Neural cell (in vitro differentiated cells): ENCODE results near the gene TRAK1. TPM values are rescaled to one million over a fixed set of nuclear protein-coding genes. Genes with fewer than 3 reads are reported as not detected.

ENCODE experiments used
- H2AFZ ChIP-seq: fragments of 200-600, 300-800 bp; sonication (generic), shearing (Covaris generic); 2 replicates; pipeline ENCODE4 v1.6.0; 2014; ENCODE audit warnings: low read depth, mild to moderate bottlenecking, antibody characterized with exemption, low read length, moderate library complexity
- H3F3A ChIP-seq: fragments of 200-600 bp; shearing (Covaris generic); 2 replicates; pipeline ENCODE4 v1.6.1; 2016; ENCODE audit warnings: mild to moderate bottlenecking, moderate library complexity, mixed read lengths, antibody characterized with exemption, low read length; ENCODE audit not compliant: insufficient read depth, poor library complexity, severe bottlenecking
- H3K27ac ChIP-seq: fragments of 200-600, 300-800 bp; sonication (generic), shearing (Covaris generic); 2 replicates; pipeline ENCODE4 v1.5.1; 2014; ENCODE audit warnings: mild to moderate bottlenecking, low read length, moderate library complexity
- H3K27me3 ChIP-seq: fragments of 300-800, 200-600 bp; sonication (generic), shearing (Covaris generic); 2 replicates; pipeline ENCODE4 v1.6.0; 2014; ENCODE audit warnings: mild to moderate bottlenecking, low read depth, low read length, moderate library complexity; ENCODE audit not compliant: insufficient read depth
- H3K36me3 ChIP-seq: fragments of 300-800, 200-600 bp; sonication (generic), shearing (Covaris generic); 2 replicates; pipeline ENCODE4 v1.5.1; 2014; ENCODE audit warnings: mild to moderate bottlenecking, antibody characterized with exemption, low read length, moderate library complexity; ENCODE audit not compliant: insufficient read depth
- H3K4me2 ChIP-seq: fragments of 300-800, 200-600 bp; sonication (generic), shearing (Covaris generic); 2 replicates; pipeline ENCODE4 v1.6.0; 2014; ENCODE audit warnings: mild to moderate bottlenecking, low read length
- H3K4me3 ChIP-seq: fragments of 300-800, 200-600 bp; sonication (generic), shearing (Covaris generic); 2 replicates; pipeline ENCODE4 v1.5.1; 2014; ENCODE audit warnings: mild to moderate bottlenecking, low read length, moderate library complexity
- H3K79me2 ChIP-seq: fragments of 200-600 bp; shearing (Covaris generic); replicated peaks from 2 replicates; pipeline ENCODE4 v1.6.0; 2014; ENCODE audit warnings: mild to moderate bottlenecking, low read length, moderate library complexity; ENCODE audit not compliant: insufficient read depth
- H3K9ac ChIP-seq: fragments of 300-800, 200-600 bp; sonication (generic), shearing (Covaris generic); 2 replicates; pipeline ENCODE4 v1.6.1; 2016; ENCODE audit warnings: mild to moderate bottlenecking, low read length, mixed read lengths
- H3K9me2 ChIP-seq: fragments of 200-600 bp; shearing (Covaris generic); 2 replicates; pipeline ENCODE4 v1.6.1; 2016; ENCODE audit warnings: mild to moderate bottlenecking, low read length, mixed read lengths; ENCODE audit not compliant: insufficient read depth
- H3K9me3 ChIP-seq: fragments of 200-600, 300-800 bp; sonication (generic), shearing (Covaris generic); 2 replicates; pipeline ENCODE4 v1.6.1; 2016; ENCODE audit warnings: mild to moderate bottlenecking, mixed run types, low read length, moderate library complexity, mixed read lengths
- H4K20me1 ChIP-seq: fragments of 200-600 bp; shearing (Covaris generic); 2 replicates; pipeline ENCODE4 v1.6.1; 2016; ENCODE audit warnings: mild to moderate bottlenecking, mixed run types; ENCODE audit not compliant: insufficient read depth
- CTCF ChIP-seq: fragments of 450-650 bp; IDR thresholded peaks from 2 replicates; pipeline ENCODE4 v1.5.1; 2014; ENCODE audit warnings: antibody characterized with exemption, mild to moderate bottlenecking, moderate library complexity; ENCODE audit not compliant: poor library complexity, severe bottlenecking
- EP300 ChIP-seq: fragments of 450-650 bp; conservative IDR thresholded peaks from 2 replicates; pipeline ENCODE4 v1.6.1; 2014; ENCODE audit warnings: antibody characterized with exemption, mild to moderate bottlenecking, moderate library complexity; ENCODE audit not compliant: poor library complexity, severe bottlenecking
- EZH2 ChIP-seq: fragments of 200-600, 300-800 bp; shearing (Covaris generic), sonication (generic); IDR thresholded peaks from 2 replicates; pipeline ENCODE4 v1.6.1; 2014; ENCODE audit warnings: antibody characterized with exemption, low read length, borderline replicate concordance, mild to moderate bottlenecking; ENCODE audit not compliant: insufficient read depth, poor library complexity, severe bottlenecking
- MXI1 ChIP-seq: fragments of 450-650 bp; conservative IDR thresholded peaks from 2 replicates; pipeline ENCODE4 v1.6.1; 2014; ENCODE audit warnings: antibody characterized with exemption, mild to moderate bottlenecking; ENCODE audit not compliant: poor library complexity, severe bottlenecking
- POLR2AphosphoS5 ChIP-seq: IDR thresholded peaks from 2 replicates; pipeline ENCODE4 v1.6.1; 2012
- RAD21 ChIP-seq: fragments of 450-650 bp; conservative IDR thresholded peaks from 2 replicates; pipeline ENCODE4 v1.6.1; 2014; ENCODE audit warnings: antibody characterized with exemption, mild to moderate bottlenecking, moderate library complexity
- REST ChIP-seq: IDR thresholded peaks from 2 replicates; pipeline ENCODE4 v1.6.1; 2012; ENCODE audit warnings: borderline replicate concordance
- SMC3 ChIP-seq: fragments of 450-650 bp; conservative IDR thresholded peaks from 2 replicates; pipeline ENCODE4 v1.6.1; 2014; ENCODE audit warnings: antibody characterized with exemption, mild to moderate bottlenecking, moderate library complexity; ENCODE audit not compliant: poor library complexity
- TAF1 ChIP-seq: IDR thresholded peaks from 2 replicates; pipeline ENCODE4 v1.6.1; 2012; ENCODE audit warnings: low read depth
- polyA plus RNA-seq: library from polyadenylated mRNA; depleted of rRNA; stranded (reverse); fragments of >200 nt; gene quantifications from 2 replicates; pipeline ENCODE4 v1.2.3, GENCODE V29; 2014

Gene TRAK1
- polyA plus RNA-seq, 1 donor from 2014 or later: 34.7 TPM

- no peak overlapping the region for H3K27ac ChIP-seq
- H3K36me3 ChIP-seq: no peaks in the 10 kb centered on the region
- H3K4me3 ChIP-seq: no peak overlapping the region
- no peak overlapping the region for H2AFZ ChIP-seq
- no peaks in the 10 kb centered on the region for H3K9me2 ChIP-seq
- H3K27me3 ChIP-seq: no peaks in the 10 kb centered on the region
- no peaks in the 10 kb centered on the region for H3K9me3 ChIP-seq
- H3K4me2 ChIP-seq: no peak overlapping the region
- H4K20me1 ChIP-seq: no peaks in the 10 kb centered on the region
- no peak overlapping the region for H3K9ac ChIP-seq
- H3F3A ChIP-seq: no peaks in the 10 kb centered on the region
- TF ChIP-seq EP300: no peak
- TF ChIP-seq CTCF: no peak
- TF ChIP-seq RAD21: no peak
- TF ChIP-seq REST: no peak
- TF ChIP-seq TAF1: no peak
- TF ChIP-seq MXI1: no peak
- no peak for TF ChIP-seq POLR2AphosphoS5
- no peak for TF ChIP-seq EZH2
- no peak for TF ChIP-seq SMC3
- no peaks in the 10 kb centered on the region for H3K79me2 ChIP-seq
Observed at GRCh38 chr3:42119561-42120355, 28.6 kb downstream of the TRAK1 start.

GRCh38 chr3:42120866-42121265, 29.7 kb downstream of the TRAK1 start:
- Histone ChIP-seq H3K9me2 (no peaks in the 10 kb centered on the region), H3K27ac (no peak overlapping the region), H3K9ac (no peak overlapping the region), H3K79me2 (no peaks in the 10 kb centered on the region), H4K20me1 (no peaks in the 10 kb centered on the region), H3K36me3 (no peaks in the 10 kb centered on the region), H3F3A (no peaks in the 10 kb centered on the region), H2AFZ (no peak overlapping the region), H3K9me3 (no peaks in the 10 kb centered on the region), H3K27me3 (no peaks in the 10 kb centered on the region), H3K4me3 (no peak overlapping the region), H3K4me2 (no peak overlapping the region)
- no peak for TF ChIP-seq SMC3
- no peak for TF ChIP-seq EZH2
